ENCODE measurements around the gene ABCD1.

DNA sequence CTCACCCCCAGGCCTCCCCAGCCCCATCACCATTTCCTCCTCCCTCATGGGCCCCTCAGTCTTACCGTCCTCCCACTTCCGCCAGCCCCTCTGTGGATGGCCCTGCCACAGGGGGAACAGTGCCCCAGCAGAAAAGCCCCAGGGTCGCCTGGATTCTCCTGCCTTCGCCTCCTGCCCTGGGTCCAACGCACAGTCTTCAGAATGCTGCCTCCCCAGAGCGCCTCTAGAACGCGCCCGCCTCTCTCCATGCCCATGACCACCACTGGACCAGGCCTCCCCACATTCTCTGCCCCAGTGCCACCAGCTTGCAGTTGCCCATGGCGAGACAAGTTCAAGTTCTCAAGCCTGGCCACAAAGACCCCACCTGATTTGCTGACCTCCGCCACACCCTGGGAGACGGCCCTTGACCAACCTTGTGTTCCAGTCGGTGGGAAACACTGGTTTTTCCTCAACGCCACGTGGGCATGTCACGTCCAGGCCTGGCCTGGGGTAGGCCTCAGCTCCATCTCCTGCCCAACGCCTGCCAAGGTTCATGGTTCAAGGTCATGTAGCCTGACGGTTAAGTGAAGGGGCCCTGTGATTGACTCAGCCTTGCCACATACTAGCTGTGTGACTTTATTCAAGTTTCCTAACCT, 38.8 kb downstream of the ABCD1 start:
- TF ChIP-seq PHF8 (IDR thresholded peaks at IDR 0.05; ENCODE audit: borderline replicate concordance, low read depth): no peak
- TF ChIP-seq, protein P1, sequence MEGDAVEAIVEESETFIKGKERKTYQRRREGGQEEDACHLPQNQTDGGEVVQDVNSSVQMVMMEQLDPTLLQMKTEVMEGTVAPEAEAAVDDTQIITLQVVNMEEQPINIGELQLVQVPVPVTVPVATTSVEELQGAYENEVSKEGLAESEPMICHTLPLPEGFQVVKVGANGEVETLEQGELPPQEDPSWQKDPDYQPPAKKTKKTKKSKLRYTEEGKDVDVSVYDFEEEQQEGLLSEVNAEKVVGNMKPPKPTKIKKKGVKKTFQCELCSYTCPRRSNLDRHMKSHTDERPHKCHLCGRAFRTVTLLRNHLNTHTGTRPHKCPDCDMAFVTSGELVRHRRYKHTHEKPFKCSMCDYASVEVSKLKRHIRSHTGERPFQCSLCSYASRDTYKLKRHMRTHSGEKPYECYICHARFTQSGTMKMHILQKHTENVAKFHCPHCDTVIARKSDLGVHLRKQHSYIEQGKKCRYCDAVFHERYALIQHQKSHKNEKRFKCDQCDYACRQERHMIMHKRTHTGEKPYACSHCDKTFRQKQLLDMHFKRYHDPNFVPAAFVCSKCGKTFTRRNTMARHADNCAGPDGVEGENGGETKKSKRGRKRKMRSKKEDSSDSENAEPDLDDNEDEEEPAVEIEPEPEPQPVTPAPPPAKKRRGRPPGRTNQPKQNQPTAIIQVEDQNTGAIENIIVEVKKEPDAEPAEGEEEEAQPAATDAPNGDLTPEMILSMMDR (IDR thresholded peaks at IDR 0.05): no peak
- TF ChIP-seq MAZ (IDR thresholded peaks at IDR 0.05; ENCODE audit: borderline replicate concordance, low read depth, low read length): no peak
- no peak for TF ChIP-seq POLR2A (IDR thresholded peaks at IDR 0.05; ENCODE audit: low read length)
- no peak for TF ChIP-seq MYC (IDR thresholded peaks at IDR 0.05; ENCODE audit: borderline replicate concordance, low read length)

All from A549 (cell line).